Parathyroid adenoma (tissue), 2 donors: ENCODE measurements around the gene LHX5.

ENCODE experiments used
- H2AFZ ChIP-seq: fragments of 300-600 bp; sonication (generic); one replicate; pipeline ENCODE4 v1.7.0; 2017; ENCODE audit warnings: antibody characterized with exemption, mild to moderate bottlenecking
- H3K27ac ChIP-seq: fragments of 300-600 bp; sonication (generic); one replicate; pipeline ENCODE4 v1.7.0; 2017
- H3K27me3 ChIP-seq: fragments of 300-600 bp; sonication (generic); one replicate; pipeline ENCODE4 v1.7.0; 2017; ENCODE audit warnings: low read length; ENCODE audit not compliant: control insufficient read depth, insufficient read depth
- H3K36me3 ChIP-seq: fragments of 300-600 bp; sonication (generic); one replicate; pipeline ENCODE4 v1.7.0; 2017; ENCODE audit warnings: low read length; ENCODE audit not compliant: control insufficient read depth, insufficient read depth
- H3K4me1 ChIP-seq: fragments of 300-600 bp; sonication (generic); one replicate; pipeline ENCODE4 v1.7.0; 2017; ENCODE audit warnings: control low read depth
- H3K4me2 ChIP-seq: fragments of 300-600 bp; sonication (generic); one replicate; pipeline ENCODE4 v1.7.0; 2017; ENCODE audit warnings: low read length
- H3K4me3 ChIP-seq: fragments of 300-600 bp; sonication (generic); one replicate; pipeline ENCODE4 v1.7.0; 2017; ENCODE audit warnings: low read depth, low read length
- H3K79me2 ChIP-seq: fragments of 300-600 bp; sonication (generic); one replicate; pipeline ENCODE4 v1.7.0; 2017; ENCODE audit warnings: control low read depth
- H3K9ac ChIP-seq: fragments of 300-600 bp; sonication (generic); one replicate; pipeline ENCODE4 v1.7.0; 2017; ENCODE audit warnings: mild to moderate bottlenecking
- H3K9me3 ChIP-seq: fragments of 300-600 bp; sonication (generic); one replicate; pipeline ENCODE4 v1.7.0; 2017; ENCODE audit warnings: low read length; ENCODE audit not compliant: control insufficient read depth
- TF ChIP-seq, protein P1 (sequence below): fragments of 300-600 bp; sonication (generic); IDR thresholded peaks from one replicate; pipeline ENCODE4 v1.7.0; 2017; ENCODE audit warnings: antibody characterized with exemption, mild to moderate bottlenecking
- donor health status: primary hyperparathyroidism.

LHX5 gene

DNA sequence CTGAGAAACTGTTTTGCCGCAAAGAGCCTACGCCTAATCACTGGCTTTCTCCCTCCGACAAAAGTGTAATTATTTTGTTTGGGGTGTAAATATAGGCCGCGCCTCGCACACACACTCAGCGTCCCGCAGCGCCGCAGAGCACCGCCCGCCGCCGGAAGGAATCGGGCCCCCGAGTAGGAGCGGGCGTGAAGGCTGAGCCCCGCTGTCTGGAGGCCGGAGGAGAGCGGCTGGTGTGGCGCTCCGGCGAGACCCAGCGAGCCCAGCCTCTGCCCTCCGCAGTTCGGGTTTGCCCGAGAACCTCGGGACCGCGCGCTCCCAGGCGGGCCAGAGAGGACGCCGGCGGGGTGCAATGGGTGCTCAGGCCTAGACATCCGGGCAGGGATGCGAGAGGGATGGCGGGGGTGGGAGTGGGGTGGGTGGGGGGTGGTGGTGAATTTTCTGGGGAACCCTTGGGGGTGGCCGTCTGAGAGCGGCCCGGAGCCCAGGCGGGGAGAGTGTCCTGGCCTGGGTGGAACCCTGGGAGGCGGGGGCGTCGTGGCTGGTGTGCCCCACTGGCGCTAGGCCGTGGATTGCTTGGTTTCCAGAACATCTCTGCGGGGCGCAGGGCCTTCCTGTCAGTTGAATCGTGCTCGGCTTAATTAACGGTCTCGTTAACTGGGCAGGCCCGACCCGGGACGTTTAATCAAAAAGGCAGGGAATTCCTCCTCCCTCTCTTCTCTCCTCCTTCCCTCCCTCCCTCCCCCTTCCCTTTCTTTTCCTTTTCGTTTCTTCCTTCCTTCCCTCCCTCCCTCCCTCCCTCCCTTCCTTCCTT is 4.7 kb upstream of the LHX5 start:
- Histone ChIP-seq H3K4me1 (no peaks in the 10 kb centered on the region), H2AFZ (no peak overlapping the region), H3K27me3 (peaks cover 11% of the 10 kb centered on the region), H3K36me3 (no peaks in the 10 kb centered on the region), H3K79me2 (no peaks in the 10 kb centered on the region), H3K9me3 (no peaks in the 10 kb centered on the region), H3K4me3 (no peak overlapping the region), H3K4me2 (no peak overlapping the region), H3K9ac (no peak overlapping the region), H3K27ac (no peak overlapping the region)
- TF ChIP-seq, protein P1, sequence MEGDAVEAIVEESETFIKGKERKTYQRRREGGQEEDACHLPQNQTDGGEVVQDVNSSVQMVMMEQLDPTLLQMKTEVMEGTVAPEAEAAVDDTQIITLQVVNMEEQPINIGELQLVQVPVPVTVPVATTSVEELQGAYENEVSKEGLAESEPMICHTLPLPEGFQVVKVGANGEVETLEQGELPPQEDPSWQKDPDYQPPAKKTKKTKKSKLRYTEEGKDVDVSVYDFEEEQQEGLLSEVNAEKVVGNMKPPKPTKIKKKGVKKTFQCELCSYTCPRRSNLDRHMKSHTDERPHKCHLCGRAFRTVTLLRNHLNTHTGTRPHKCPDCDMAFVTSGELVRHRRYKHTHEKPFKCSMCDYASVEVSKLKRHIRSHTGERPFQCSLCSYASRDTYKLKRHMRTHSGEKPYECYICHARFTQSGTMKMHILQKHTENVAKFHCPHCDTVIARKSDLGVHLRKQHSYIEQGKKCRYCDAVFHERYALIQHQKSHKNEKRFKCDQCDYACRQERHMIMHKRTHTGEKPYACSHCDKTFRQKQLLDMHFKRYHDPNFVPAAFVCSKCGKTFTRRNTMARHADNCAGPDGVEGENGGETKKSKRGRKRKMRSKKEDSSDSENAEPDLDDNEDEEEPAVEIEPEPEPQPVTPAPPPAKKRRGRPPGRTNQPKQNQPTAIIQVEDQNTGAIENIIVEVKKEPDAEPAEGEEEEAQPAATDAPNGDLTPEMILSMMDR: no peak

DNA sequence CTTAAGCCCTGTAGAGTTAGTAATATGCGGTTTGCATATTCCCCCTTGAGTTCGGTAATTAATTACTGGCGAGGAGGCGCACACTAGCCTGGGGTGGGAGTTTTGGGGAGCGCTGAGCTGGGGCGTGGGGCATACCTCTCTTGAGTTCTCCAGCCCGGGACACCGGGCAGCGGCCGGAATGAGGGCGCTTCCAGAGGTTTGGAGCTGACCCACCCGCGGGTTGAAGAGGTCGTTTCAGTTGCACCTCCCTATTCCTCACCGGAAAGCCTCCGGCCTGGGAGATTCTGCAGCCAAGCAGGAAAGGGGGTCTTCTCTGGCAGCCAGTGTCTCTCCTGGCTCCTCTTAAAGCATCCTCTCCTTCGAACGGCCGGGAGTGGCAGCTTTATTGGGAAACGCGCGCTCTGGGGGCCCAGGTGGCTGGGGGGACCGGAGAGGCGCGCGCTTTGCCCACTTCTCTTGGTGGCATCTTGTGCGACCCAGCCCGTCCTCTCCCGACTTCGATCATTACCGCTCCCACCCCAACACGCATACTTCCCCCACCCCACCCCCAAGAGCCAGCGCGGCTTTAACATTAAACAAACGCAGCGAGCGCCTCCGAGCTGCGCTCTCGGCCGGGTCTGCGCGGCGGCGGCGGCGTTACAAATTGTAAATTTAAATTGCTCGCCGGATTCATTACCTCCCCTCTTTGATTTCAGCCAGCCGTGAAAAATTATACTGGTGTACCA is 3.9 kb upstream of the LHX5 start:
- Histone ChIP-seq H3K79me2 (no peaks in the 10 kb centered on the region), H2AFZ (no peak overlapping the region), H3K9ac (no peak overlapping the region), H3K4me2 (no peak overlapping the region), H3K27me3 (peaks cover 18% of the 10 kb centered on the region), H3K4me1 (no peaks in the 10 kb centered on the region), H3K9me3 (no peaks in the 10 kb centered on the region), H3K4me3 (no peak overlapping the region), H3K27ac (no peak overlapping the region), H3K36me3 (no peaks in the 10 kb centered on the region)
- TF ChIP-seq, protein P1: no peak

DNA sequence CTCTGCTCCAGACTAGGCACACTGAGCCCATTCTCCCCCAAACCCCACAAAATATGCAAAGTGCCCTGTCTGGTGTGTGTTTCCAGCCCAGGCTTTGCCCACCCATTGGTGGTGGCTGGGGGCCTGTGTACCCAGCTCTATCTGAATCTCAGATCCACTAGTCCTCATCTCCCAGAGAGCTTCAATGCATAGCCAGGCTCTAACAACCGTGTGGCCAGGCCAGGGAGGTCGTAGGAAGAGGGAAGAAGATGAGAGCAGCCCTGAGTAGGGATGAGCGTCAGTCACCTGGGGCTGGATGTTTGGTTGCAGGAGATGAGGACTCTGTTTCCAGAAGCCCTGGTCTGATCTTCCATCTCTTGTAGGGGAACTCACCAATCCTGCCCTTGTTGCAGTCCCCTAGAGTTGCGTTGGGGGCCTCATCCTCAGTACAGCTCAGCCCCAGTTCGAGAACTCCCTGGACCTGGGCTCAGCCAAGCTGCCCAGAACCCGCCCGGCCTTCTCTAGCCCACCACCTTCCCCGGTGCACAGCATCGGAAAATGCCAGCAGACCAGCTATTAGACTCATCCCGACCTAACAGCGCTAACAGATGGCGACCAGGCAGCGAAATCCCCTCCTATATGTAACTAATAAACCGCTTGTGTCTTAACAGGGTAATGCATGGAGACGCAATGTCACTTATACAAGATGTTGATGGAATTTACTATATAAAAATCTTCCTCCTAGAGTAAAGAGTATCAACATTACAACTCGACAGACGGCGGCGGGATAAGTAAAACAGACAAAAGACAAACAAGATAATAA is 3.2 kb upstream of the LHX5 start:
- Histone ChIP-seq H3K4me2 (no peak overlapping the region), H3K4me1 (no peaks in the 10 kb centered on the region), H3K36me3 (no peaks in the 10 kb centered on the region), H3K27me3 (peaks cover 20% of the 10 kb centered on the region), H3K9ac (no peak overlapping the region), H2AFZ (no peak overlapping the region), H3K27ac (no peak overlapping the region), H3K79me2 (no peaks in the 10 kb centered on the region), H3K9me3 (no peaks in the 10 kb centered on the region), H3K4me3 (no peak overlapping the region)
- TF ChIP-seq, protein P1: no peak

DNA sequence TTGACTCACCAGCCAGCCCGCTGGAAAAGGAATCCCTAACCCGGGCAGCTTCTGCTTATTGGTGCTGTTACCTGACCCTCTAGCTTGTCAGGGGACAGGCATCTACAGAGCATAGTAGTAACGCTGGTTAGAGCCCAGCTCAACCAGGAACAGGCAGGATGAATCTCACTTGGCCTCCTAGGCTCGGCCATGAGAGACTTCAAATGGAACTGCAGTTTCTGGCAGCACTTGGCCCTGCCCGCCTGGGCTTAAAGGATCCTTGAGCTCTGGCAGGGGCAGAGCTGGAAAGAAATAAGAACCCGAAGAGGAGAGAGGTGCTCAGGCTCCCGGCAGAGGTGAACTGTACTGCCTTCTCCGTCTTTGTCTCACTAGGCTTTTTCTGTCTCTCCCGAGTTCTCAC is 2.3 kb upstream of the LHX5 start:
- no peak overlapping the region for H3K27ac ChIP-seq
- no peak overlapping the region for H3K4me3 ChIP-seq
- no peaks in the 10 kb centered on the region for H3K9me3 ChIP-seq
- H3K36me3 ChIP-seq: no peaks in the 10 kb centered on the region
- no peak overlapping the region for H2AFZ ChIP-seq
- TF ChIP-seq, protein P1: no peak
- H3K79me2 ChIP-seq: no peaks in the 10 kb centered on the region
- no peak overlapping the region for H3K9ac ChIP-seq
- no peaks in the 10 kb centered on the region for H3K4me1 ChIP-seq
- no peak overlapping the region for H3K4me2 ChIP-seq
- H3K27me3 ChIP-seq: peaks cover 26% of the 10 kb centered on the region
